ENCODE data around the gene SLC16A13.

GRCh38 chr17:6997171-6997570, 38.6 kb upstream of the SLC16A13 start:
- TF ChIP-seq CTCF (IDR thresholded peaks at IDR 0.05) = no peak
- TF ChIP-seq POLR2A (IDR thresholded peaks at IDR 0.05) = no peak

Data from gastroesophageal sphincter (tissue), 3 donors.